Putamen (tissue), 1 donor: ENCODE results near the gene LRRC27.

Experiments
- DNase-seq: peaks from one replicate; pipeline ENCODE4 v3.0.0-alpha.2; 2016; ENCODE audit warnings: low spot score

Gene LRRC27

DNA sequence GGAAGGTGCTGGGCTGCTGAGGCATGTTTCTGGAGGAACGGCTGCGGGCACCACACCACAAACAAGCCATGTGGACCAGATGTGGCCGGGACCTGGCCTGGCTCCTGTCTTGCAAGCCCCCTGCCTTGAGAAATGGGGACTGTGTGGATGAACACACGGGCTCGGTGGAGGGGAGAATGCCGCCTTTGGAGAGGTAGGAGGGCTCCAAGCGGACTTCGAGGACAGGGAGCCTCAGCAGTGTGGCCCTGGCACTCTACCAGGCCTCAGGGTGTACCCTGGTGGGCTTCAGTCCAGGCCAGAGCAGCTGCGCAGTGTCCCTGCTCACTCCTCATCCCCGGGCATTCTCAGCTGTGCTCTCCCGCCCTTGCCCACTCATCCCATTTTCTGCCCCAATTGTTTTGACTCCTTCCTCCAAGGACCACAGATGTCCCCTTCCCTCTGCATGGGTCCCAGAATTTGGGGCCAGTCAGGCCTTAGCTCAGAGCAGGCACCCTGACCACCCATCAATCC is 96.5 kb downstream of the LRRC27 start:
- no peak for DNase-seq
